Neural progenitor cell (in vitro differentiated cells): ENCODE measurements around the gene CDC25C. TPM values are rescaled to one million over a fixed set of nuclear protein-coding genes. Genes with fewer than 3 reads are reported as not detected.

ENCODE experiments used
- DNase-seq: peaks from one replicate; pipeline ENCODE4 v3.0.0-alpha.2; 2016; ENCODE audit warnings: low spot score
- H2AFZ ChIP-seq: fragments of 200-600 bp; sonication (generic); replicated peaks from 2 replicates; pipeline ENCODE4 v1.6.1; 2016; ENCODE audit warnings: antibody characterized with exemption
- H3F3A ChIP-seq: fragments of 200-600 bp; sonication (generic); 2 replicates; pipeline ENCODE4 v1.6.1; 2016; ENCODE audit warnings: antibody characterized with exemption, low read depth
- H3K27ac ChIP-seq: fragments of 200-600 bp; sonication (generic); 2 replicates; pipeline ENCODE4 v1.5.1; 2016; ENCODE audit warnings: mild to moderate bottlenecking
- H3K27me3 ChIP-seq: fragments of 200-600 bp; sonication (generic); 2 replicates; pipeline ENCODE4 v1.6.1; 2016; ENCODE audit warnings: mild to moderate bottlenecking, moderate library complexity
- H3K36me3 ChIP-seq: fragments of 200-600 bp; sonication (generic); 2 replicates; pipeline ENCODE4 v1.5.1; 2016
- H3K4me1 ChIP-seq: fragments of 200-600 bp; sonication (generic); 2 replicates; pipeline ENCODE4 v1.6.1; 2016; ENCODE audit warnings: mixed run types
- H3K4me2 ChIP-seq: fragments of 200-600 bp; sonication (generic); 2 replicates; pipeline ENCODE4 v1.6.1; 2016
- H3K4me3 ChIP-seq: fragments of 200-600 bp; sonication (generic); 2 replicates; pipeline ENCODE4 v1.5.1; 2016
- H3K79me2 ChIP-seq: fragments of 200-600 bp; sonication (generic); 2 replicates; pipeline ENCODE4 v1.6.1; 2016; ENCODE audit warnings: low read depth
- H3K9ac ChIP-seq: fragments of 200-600 bp; sonication (generic); 2 replicates; pipeline ENCODE4 v1.6.1; 2016
- H3K9me3 ChIP-seq: fragments of 200-600 bp; sonication (generic); 2 replicates; pipeline ENCODE4 v1.5.1; 2016; ENCODE audit warnings: low read depth
- H4K20me1 ChIP-seq: fragments of 200-600 bp; sonication (generic); 2 replicates; pipeline ENCODE4 v1.6.1; 2016; ENCODE audit warnings: low read depth
- H3K27ac Mint-ChIP-seq: 3 replicates; pipeline ENCODE4 v1.8.0; 2021; ENCODE audit warnings: mixed read lengths
- H3K27me3 Mint-ChIP-seq: 2 replicates; pipeline ENCODE4 v1.8.0; 2022; ENCODE audit warnings: low read depth, mild to moderate bottlenecking, inconsistent platforms, moderate library complexity, mixed read lengths; ENCODE audit not compliant: insufficient read depth
- H3K36me3 Mint-ChIP-seq: 3 replicates; pipeline ENCODE4 v1.8.0; 2021; ENCODE audit warnings: mixed read lengths
- H3K4me1 Mint-ChIP-seq: 3 replicates; pipeline ENCODE4 v1.8.0; 2021; ENCODE audit warnings: mixed read lengths
- H3K4me3 Mint-ChIP-seq: 3 replicates; pipeline ENCODE4 v1.8.0; 2021; ENCODE audit warnings: mild to moderate bottlenecking, moderate library complexity, mixed read lengths
- H3K9me3 Mint-ChIP-seq: 3 replicates; pipeline ENCODE4 v1.8.0; 2020; ENCODE audit warnings: mixed read lengths
- CTCF ChIP-seq: fragments of 200-600 bp; sonication (generic); IDR thresholded peaks from 2 replicates; pipeline ENCODE4 v1.5.1; 2017; ENCODE audit warnings: antibody characterized with exemption, mild to moderate bottlenecking
- EZH2 ChIP-seq: fragments of 200-600 bp; sonication (generic); IDR thresholded peaks from 2 replicates; pipeline ENCODE4 v1.6.1; 2017; ENCODE audit warnings: antibody characterized with exemption, mild to moderate bottlenecking, moderate library complexity
- EZH2phosphoT487 ChIP-seq: fragments of 200-600 bp; sonication (generic); IDR thresholded peaks from 2 replicates; pipeline ENCODE4 v1.6.1; 2017; ENCODE audit warnings: antibody characterized with exemption
- total RNA-seq: library from RNA; depleted of rRNA; stranded (reverse); fragments of >200 nt; gene quantifications from 2 replicates; pipeline ENCODE4 v1.2.3, GENCODE V29; 2015; ENCODE audit warnings: low replicate concordance

The CDC25C gene
- total RNA-seq, 1 donor from 2014 or later: 48.6 TPM

GRCh38 chr5:138339091-138339456 is 7.5 kb upstream of the CDC25C start:
- H4K20me1 ChIP-seq: peaks cover 31% of the 10 kb centered on the region
- no peak for TF ChIP-seq EZH2
- no peak for TF ChIP-seq CTCF
- no peak for TF ChIP-seq EZH2phosphoT487
- no peaks in the 10 kb centered on the region for H3K36me3 ChIP-seq
- no peaks in the 10 kb centered on the region for H3K9me3 ChIP-seq
- peak overlapping the region; percentile 100 for H3K27ac ChIP-seq
- H3K9me3 Mint-ChIP-seq: no peaks in the 10 kb centered on the region
- H3K4me1 ChIP-seq: peaks cover 24% of the 10 kb centered on the region
- peak overlapping the region; percentile 98 for H3K27ac Mint-ChIP-seq
- H3F3A ChIP-seq: peaks cover 19% of the 10 kb centered on the region
- peak overlapping the region; percentile 98 for H3K4me3 Mint-ChIP-seq
- H3K4me3 ChIP-seq: peak overlapping the region; percentile 84
- peak; percentile 62 for DNase-seq
- peaks cover 7% of the 10 kb centered on the region for H3K27me3 Mint-ChIP-seq
- H2AFZ ChIP-seq: no peak overlapping the region
- H3K4me1 Mint-ChIP-seq: peaks cover 28% of the 10 kb centered on the region
- no peaks in the 10 kb centered on the region for H3K27me3 ChIP-seq
- H3K36me3 Mint-ChIP-seq: peaks cover 12% of the 10 kb centered on the region
- H3K79me2 ChIP-seq: peaks cover 59% of the 10 kb centered on the region
- peak overlapping the region; percentile 100 for H3K9ac ChIP-seq
- H3K4me2 ChIP-seq: peak overlapping the region; percentile 97

GRCh38 chr5:138338411-138339090 is 6.9 kb upstream of the CDC25C start:
- Histone ChIP-seq H3K4me2 (peak overlapping the region; percentile 97), H3K9me3 (no peaks in the 10 kb centered on the region), H2AFZ (no peak overlapping the region), H3K27me3 (no peaks in the 10 kb centered on the region), H3K4me3 (peak overlapping the region; percentile 84), H4K20me1 (peaks cover 27% of the 10 kb centered on the region), H3K9ac (peak overlapping the region; percentile 100), H3K36me3 (no peaks in the 10 kb centered on the region), H3K79me2 (peaks cover 54% of the 10 kb centered on the region), H3K4me1 (peaks cover 24% of the 10 kb centered on the region), H3K27ac (peak overlapping the region; percentile 100), H3F3A (peaks cover 19% of the 10 kb centered on the region)
- peaks cover 12% of the 10 kb centered on the region for H3K36me3 Mint-ChIP-seq
- DNase-seq: no peak
- H3K9me3 Mint-ChIP-seq: no peaks in the 10 kb centered on the region
- TF ChIP-seq CTCF (no peak), EZH2phosphoT487 (no peak), EZH2 (no peak)
- peaks cover 7% of the 10 kb centered on the region for H3K27me3 Mint-ChIP-seq
- peak overlapping the region; percentile 98 for H3K27ac Mint-ChIP-seq
- H3K4me3 Mint-ChIP-seq: peak overlapping the region; percentile 98
- peaks cover 28% of the 10 kb centered on the region for H3K4me1 Mint-ChIP-seq

- peaks cover 19% of the 10 kb centered on the region for H3F3A ChIP-seq
- peak within 1 kb of the TSS; percentile 95 for H2AFZ ChIP-seq
- TF ChIP-seq CTCF: no peak
- TF ChIP-seq EZH2phosphoT487: no peak
- TF ChIP-seq EZH2: no peak
- H3K27me3 ChIP-seq: no peaks in the 10 kb centered on the region
- peak within 1 kb of the TSS; percentile 97 for H3K4me2 ChIP-seq
- peaks cover 28% of the 10 kb centered on the region for H3K4me1 Mint-ChIP-seq
- H3K4me1 ChIP-seq: peaks cover 24% of the 10 kb centered on the region
- peak within 1 kb of the TSS; percentile 100 for H3K9ac ChIP-seq
- H3K9me3 ChIP-seq: no peaks in the 10 kb centered on the region
- no peaks in the 10 kb centered on the region for H3K9me3 Mint-ChIP-seq
- H3K79me2 ChIP-seq: peaks cover 47% of the 10 kb centered on the region
- H3K27ac Mint-ChIP-seq: peak within 1 kb of the TSS; percentile 100
- H3K27me3 Mint-ChIP-seq: peaks cover 7% of the 10 kb centered on the region
- DNase-seq: peak; percentile 97
- H3K27ac ChIP-seq: peak within 1 kb of the TSS; percentile 100
- H4K20me1 ChIP-seq: peaks cover 24% of the 10 kb centered on the region
- H3K36me3 Mint-ChIP-seq: peaks cover 10% of the 10 kb centered on the region
- H3K4me3 Mint-ChIP-seq: peak within 1 kb of the TSS; percentile 98
- H3K4me3 ChIP-seq: peak within 1 kb of the TSS; percentile 84
- H3K36me3 ChIP-seq: no peaks in the 10 kb centered on the region
These were observed 6.2 kb upstream of the CDC25C start, which contains the start of gene FAM53C for GRCh38 chr5:138337685-138338410. Gene FAM53C (plus strand): TSS chr5:138338266. CDS start chr5:138341336, 3,070 bp downstream.
